Erythroblast (primary cell): ENCODE results near the gene MSANTD1.

ENCODE experiments used
- GATA1 ChIP-seq: IDR thresholded peaks from 2 replicates; pipeline ENCODE4 v1.6.1; 2011; ENCODE audit warnings: low read depth, mild to moderate bottlenecking, control low read depth, low read length, moderate library complexity
- POLR2A ChIP-seq: IDR thresholded peaks from 2 replicates; pipeline ENCODE4 v1.6.1; 2011; ENCODE audit warnings: mild to moderate bottlenecking, low read length

- TF ChIP-seq POLR2A (no peak), GATA1 (no peak)
Observed at GRCh38 chr4:3293401-3294391, 44.7 kb downstream of the MSANTD1 start.
